ENCODE measurements around the gene SLC39A1.
A peak's percentile ranks its signal among the peaks of the same experiment; 100 is the strongest.
"Not testable (repeated sequence)": the region's sequence is repeated elsewhere in the genome, so short reads cannot be mapped to it uniquely, and the experiment has no call there.

The SLC39A1 gene

GRCh38 chr1:153963030-153963849, at the start of gene SLC39A1:
SLC39A1 (minus strand) TSS chr1:153963537; CDS start chr1:153962715, 822 bp downstream.
- Histone ChIP-seq H3K4me1 (ENCODE audit: low read depth, poor library complexity, severe bottlenecking) (peaks cover 61% of the 10 kb centered on the region), H3K27ac (peak within 1 kb of the TSS; percentile 25), H4K20me1 (ENCODE audit: insufficient read depth) (no peaks in the 10 kb centered on the region), H3K27me3 (ENCODE audit: insufficient read depth, low read depth) (no peaks in the 10 kb centered on the region), H2AFZ (ENCODE audit: low read depth) (peak within 1 kb of the TSS; percentile 72), H3K4me2 (peak within 1 kb of the TSS; percentile 99), H3K9ac (peak within 1 kb of the TSS; percentile 48), H3K4me3 (IDR thresholded peaks at IDR 0.05; ENCODE audit: insufficient read depth, low read depth, low read length) (peak within 1 kb of the TSS; percentile 98), H3K36me3 (ENCODE audit: insufficient read depth) (no peaks in the 10 kb centered on the region), H3K79me2 (ENCODE audit: insufficient read depth, low read depth) (peaks cover 33% of the 10 kb centered on the region)
- no peak for TF ChIP-seq CTCF (conservative IDR thresholded peaks at IDR 0.05; ENCODE audit: low read depth, low read length)

- H3K79me2 ChIP-seq (ENCODE audit: insufficient read depth, low read depth); H3K27ac ChIP-seq; H3K27me3 ChIP-seq (ENCODE audit: insufficient read depth, low read depth); H2AFZ ChIP-seq (ENCODE audit: low read depth); H3K9ac ChIP-seq; H3K36me3 ChIP-seq (ENCODE audit: insufficient read depth); H4K20me1 ChIP-seq (ENCODE audit: insufficient read depth); H3K4me3 ChIP-seq (IDR thresholded peaks at IDR 0.05; ENCODE audit: insufficient read depth, low read depth, low read length); H3K4me2 ChIP-seq: not testable (repeated sequence)
- H3K4me1 ChIP-seq (ENCODE audit: low read depth, poor library complexity, severe bottlenecking) = peaks cover 12% of the 10 kb centered on the region
These were observed 49.2 kb upstream of the SLC39A1 start for GRCh38 chr1:154012543-154012942.

- Histone ChIP-seq H3K4me3 (IDR thresholded peaks at IDR 0.05; ENCODE audit: insufficient read depth, low read depth, low read length) (no peak overlapping the region), H3K27me3 (ENCODE audit: insufficient read depth, low read depth) (no peaks in the 10 kb centered on the region), H3K27ac (no peak overlapping the region), H3K79me2 (ENCODE audit: insufficient read depth, low read depth) (no peaks in the 10 kb centered on the region), H3K9ac (no peak overlapping the region), H2AFZ (ENCODE audit: low read depth) (no peak overlapping the region), H4K20me1 (ENCODE audit: insufficient read depth) (no peaks in the 10 kb centered on the region), H3K4me2 (no peak overlapping the region), H3K4me1 (ENCODE audit: low read depth, poor library complexity, severe bottlenecking) (peaks cover 12% of the 10 kb centered on the region), H3K36me3 (ENCODE audit: insufficient read depth) (no peaks in the 10 kb centered on the region)
- no peak for TF ChIP-seq CTCF (conservative IDR thresholded peaks at IDR 0.05; ENCODE audit: low read depth, low read length)
These were observed 48.8 kb upstream of the SLC39A1 start for GRCh38 chr1:154012129-154012528.

- Histone ChIP-seq H3K4me2 (no peak overlapping the region), H3K27me3 (ENCODE audit: insufficient read depth, low read depth) (no peaks in the 10 kb centered on the region), H3K36me3 (ENCODE audit: insufficient read depth) (no peaks in the 10 kb centered on the region), H3K9ac (no peak overlapping the region), H2AFZ (ENCODE audit: low read depth) (no peak overlapping the region), H3K79me2 (ENCODE audit: insufficient read depth, low read depth) (no peaks in the 10 kb centered on the region), H4K20me1 (ENCODE audit: insufficient read depth) (no peaks in the 10 kb centered on the region), H3K27ac (no peak overlapping the region), H3K4me3 (IDR thresholded peaks at IDR 0.05; ENCODE audit: insufficient read depth, low read depth, low read length) (no peak overlapping the region), H3K4me1 (ENCODE audit: low read depth, poor library complexity, severe bottlenecking) (no peaks in the 10 kb centered on the region)
- TF ChIP-seq CTCF (conservative IDR thresholded peaks at IDR 0.05; ENCODE audit: low read depth, low read length) = no peak
These were observed 42.8 kb upstream of the SLC39A1 start for GRCh38 chr1:154006136-154006535.

- H3K4me2 ChIP-seq = no peak overlapping the region
- no peak overlapping the region for H3K27ac ChIP-seq
- peaks cover 7% of the 10 kb centered on the region for H3K4me1 ChIP-seq (ENCODE audit: low read depth, poor library complexity, severe bottlenecking)
- TF ChIP-seq CTCF (conservative IDR thresholded peaks at IDR 0.05; ENCODE audit: low read depth, low read length) = no peak
- H3K27me3 ChIP-seq (ENCODE audit: insufficient read depth, low read depth) = no peaks in the 10 kb centered on the region
- no peak overlapping the region for H2AFZ ChIP-seq (ENCODE audit: low read depth)
- no peaks in the 10 kb centered on the region for H3K79me2 ChIP-seq (ENCODE audit: insufficient read depth, low read depth)
- H3K36me3 ChIP-seq (ENCODE audit: insufficient read depth) = no peaks in the 10 kb centered on the region
- H3K9ac ChIP-seq = no peak overlapping the region
- H3K4me3 ChIP-seq (IDR thresholded peaks at IDR 0.05; ENCODE audit: insufficient read depth, low read depth, low read length) = no peak overlapping the region
- H4K20me1 ChIP-seq (ENCODE audit: insufficient read depth) = no peaks in the 10 kb centered on the region
These were observed 37.1 kb upstream of the SLC39A1 start for GRCh38 chr1:154000420-154000819.

GRCh38 chr1:153996882-153997281, 33.5 kb upstream of the SLC39A1 start:
- H3K27me3 ChIP-seq (ENCODE audit: insufficient read depth, low read depth) = not testable (repeated sequence)

More at GRCh38 chr1:153996882-153997281, 33.5 kb upstream of the SLC39A1 start:
- peaks cover 11% of the 10 kb centered on the region; the same call in 1 of the 2 replicates for H3K36me3 ChIP-seq (ENCODE audit: insufficient read depth)
- not testable (repeated sequence) for H4K20me1 ChIP-seq (ENCODE audit: insufficient read depth); H3K27ac ChIP-seq; H2AFZ ChIP-seq (ENCODE audit: low read depth); H3K9ac ChIP-seq; H3K4me3 ChIP-seq (IDR thresholded peaks at IDR 0.05; ENCODE audit: insufficient read depth, low read depth, low read length); H3K4me2 ChIP-seq
- H3K4me1 ChIP-seq (ENCODE audit: low read depth, poor library complexity, severe bottlenecking) = peaks cover 21% of the 10 kb centered on the region
- H3K79me2 ChIP-seq (ENCODE audit: insufficient read depth, low read depth) = peaks cover 11% of the 10 kb centered on the region
